ENCODE results near the gene CSF1R. TPM values are rescaled to one million over a fixed set of nuclear protein-coding genes. Genes with fewer than 3 reads are reported as not detected.

Gene CSF1R
- total and polyA plus RNA-seq, 2 of the 8 experiments (the other 6 are each of a cell fraction or from before 2014, with no cell fraction given) = 0.12 TPM; not detected in 1

- FAIRE-seq (no peak), DNase-seq (ENCODE audit: low read depth in 1 of 2, low spot score in 2 of 2) (no peak)
- Histone ChIP-seq H3K4me2 (ENCODE audit: insufficient read depth in 1 of 2, low read depth in 2 of 2, low read length in 2 of 2) (no peak overlapping the region), H2BK120ac (replicated peaks; ENCODE audit: low read depth, low read length) (no peak overlapping the region), H3K23ac (ENCODE audit: insufficient read length) (no peak overlapping the region), H3K79me1 (ENCODE audit: low read depth, low read length) (no peaks in the 10 kb centered on the region), H3K56ac (replicated peaks; ENCODE audit: insufficient read length, low read depth, low read length) (no peak overlapping the region), H2BK5ac (ENCODE audit: low read depth, low read length) (no peak overlapping the region), H2BK20ac (ENCODE audit: low read length) (no peak overlapping the region), H2AK5ac (ENCODE audit: low read depth, low read length) (no peak overlapping the region), H3K9ac (replicated peaks in 1 of 4; ENCODE audit: extremely low read depth in 1 of 4, low read depth in 3 of 4, low read length in 3 of 4) (no peak overlapping the region), H3K14ac (ENCODE audit: insufficient read length) (no peak overlapping the region), H3K4ac (replicated peaks; ENCODE audit: insufficient read length, low read depth, low read length) (no peak overlapping the region), H2AFZ (ENCODE audit: low read length) (no peak overlapping the region), H3K36me3 (ENCODE audit: control insufficient read depth in 2 of 4, insufficient read depth in 4 of 4, low read length in 3 of 4) (no peaks in the 10 kb centered on the region), H2BK15ac (ENCODE audit: low read length) (no peak overlapping the region), H3K27ac (ENCODE audit: low read depth, low read length) (no peak overlapping the region), H4K5ac (ENCODE audit: insufficient read length, low read depth, low read length) (no peak overlapping the region), H3K79me2 (ENCODE audit: control insufficient read depth in 1 of 2, insufficient read depth in 2 of 2, low read length in 2 of 2) (no peaks in the 10 kb centered on the region), H3K4me3 (ENCODE audit: extremely low read depth in 1 of 4, insufficient read depth in 2 of 4, low read depth in 3 of 4, low read length in 4 of 4) (no peak overlapping the region), H4K91ac (replicated peaks; ENCODE audit: insufficient read length, low read length) (no peak overlapping the region), H3K4me1 (replicated peaks in 1 of 4; ENCODE audit: control insufficient read depth in 3 of 4, insufficient read depth in 4 of 4, low read length in 3 of 4) (peaks cover 0 to 18% (median 4%) of the 10 kb centered on the region in 4 experiments; a peak in 5 of 7 replicates), H3K18ac (ENCODE audit: extremely low read depth, low read length) (no peak overlapping the region; the same call in 1 of the 2 replicates), H2BK12ac (ENCODE audit: low read depth, low read length) (no peak overlapping the region), H4K8ac (ENCODE audit: extremely low read depth, insufficient read depth, low read length) (no peak overlapping the region), H3K23me2 (ENCODE audit: low read depth, low read length) (no peaks in the 10 kb centered on the region), H4K20me1 (replicated peaks in 1 of 2; ENCODE audit: control insufficient read depth in 1 of 2, insufficient read depth in 2 of 2, low read length in 2 of 2) (no peaks in the 10 kb centered on the region), H3K27me3 (replicated peaks in 1 of 4; ENCODE audit: control insufficient read depth in 3 of 4, extremely low read depth in 1 of 4, insufficient read depth in 3 of 4, low read length in 3 of 4) (no peaks in the 10 kb centered on the region; a peak in 1 of 7 replicates), H3K9me3 (ENCODE audit: insufficient read depth in 2 of 2, low read depth in 1 of 2, low read length in 1 of 2) (no peaks in the 10 kb centered on the region)
- ChIA-PET CTCF (ENCODE audit: partially characterized antibody) (interaction anchor here (0.6 to 1.6 kb wide), 5 partner anchors 34 to 190 kb away, joined by 3 read pairs; no protein-coding TSS in a partner anchor), POLR2A (ENCODE audit: partially characterized antibody) (interaction anchor here (0.6 to 1.4 kb wide), 2 partner anchors 11 to 425 kb away, joined by 3 to 6 read pairs; no protein-coding TSS in a partner anchor)
- WGBS, 2 experiments (ENCODE audit: extremely low coverage in 1 of 2, insufficient coverage in 1 of 2, insufficient read length in 1 of 2, insufficient replicate concordance in 2 of 2, low coverage in 1 of 2, low lambda C conversion rate in 2 of 2, missing lambda C conversion rate in 1 of 2) = 92% methylated on average over 6 of the region's 6 CpGs; no CpG with 5 or more reads in 1 of the 2 experiments
- TF ChIP-seq TAF7 (optimal IDR thresholded peaks at IDR 0.05; ENCODE audit: borderline replicate concordance, low read depth, low read length) = no peak
- TF ChIP-seq SP4 (IDR thresholded peaks at IDR 0.05; ENCODE audit: low read length) = no peak
- no peak for TF ChIP-seq TBP (IDR thresholded peaks at IDR 0.05; ENCODE audit: low read depth, low read length)
- TF ChIP-seq USF2 (IDR thresholded peaks at IDR 0.05; ENCODE audit: low read length) = no peak
- TF ChIP-seq CTCF (IDR thresholded peaks at IDR 0.05; ENCODE audit: control extremely low read depth in 1 of 3, insufficient read depth in 1 of 3, low read depth in 1 of 3, low read length in 3 of 3) = no peak
- no peak for TF ChIP-seq JUN (IDR thresholded peaks at IDR 0.05; ENCODE audit: low read depth, low read length)
- TF ChIP-seq HDAC2 (IDR thresholded peaks at IDR 0.05; ENCODE audit: borderline replicate concordance in 1 of 2, low read depth in 2 of 2, low read length in 2 of 2) = no peak
- TF ChIP-seq, protein P1, sequence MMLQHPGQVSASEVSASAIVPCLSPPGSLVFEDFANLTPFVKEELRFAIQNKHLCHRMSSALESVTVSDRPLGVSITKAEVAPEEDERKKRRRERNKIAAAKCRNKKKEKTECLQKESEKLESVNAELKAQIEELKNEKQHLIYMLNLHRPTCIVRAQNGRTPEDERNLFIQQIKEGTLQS (IDR thresholded peaks at IDR 0.05; ENCODE audit: insufficient read depth, low read depth, low read length) = no peak
- TF ChIP-seq POLR2AphosphoS5 (IDR thresholded peaks at IDR 0.05; ENCODE audit: low read depth, low read length) = no peak
Observed at GRCh38 chr5:150068071-150068470, 18.3 kb downstream of the CSF1R start.
